NCI-H2227 (cell line): ENCODE results near the gene YARS1.

ENCODE experiments used
- DNase-seq: peaks from one replicate; lab custom pipeline; 2025; ENCODE audit not compliant: unreplicated experiment; lab: John Stamatoyannopoulos, UW

The YARS1 gene

DNA sequence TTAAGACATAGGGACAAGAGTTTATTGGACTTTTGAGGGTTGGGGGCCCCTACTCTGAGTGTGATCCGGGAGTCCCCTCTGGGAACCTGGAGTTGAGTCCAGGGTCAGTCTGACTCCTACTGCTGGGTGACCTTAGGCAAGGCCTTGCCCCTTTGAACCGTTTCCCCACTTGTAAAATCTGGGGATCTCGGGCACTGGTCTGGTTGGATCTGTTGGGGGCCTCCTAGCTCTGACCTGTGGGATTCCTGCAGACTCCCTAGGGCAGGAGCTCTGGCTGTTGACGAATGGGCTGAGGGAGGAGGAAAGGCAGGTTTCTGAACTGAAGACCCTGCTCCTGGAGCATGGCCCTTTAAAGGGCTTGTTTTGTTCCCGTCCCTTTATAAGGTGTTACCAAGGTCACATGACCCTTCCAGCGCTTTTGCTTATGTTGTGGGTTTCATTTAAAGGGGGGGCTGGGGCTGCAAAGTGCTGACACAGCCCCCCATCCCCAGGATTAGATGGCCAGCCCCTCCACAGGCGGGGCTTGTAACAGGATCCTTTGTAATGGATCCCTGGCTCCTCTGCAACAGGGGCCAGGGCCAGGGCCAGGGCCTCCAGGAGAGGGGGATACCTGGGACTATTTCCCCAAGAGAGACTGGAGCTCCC lies 50.7 kb downstream of the YARS1 start:
- DNase-seq, result no peak

DNA sequence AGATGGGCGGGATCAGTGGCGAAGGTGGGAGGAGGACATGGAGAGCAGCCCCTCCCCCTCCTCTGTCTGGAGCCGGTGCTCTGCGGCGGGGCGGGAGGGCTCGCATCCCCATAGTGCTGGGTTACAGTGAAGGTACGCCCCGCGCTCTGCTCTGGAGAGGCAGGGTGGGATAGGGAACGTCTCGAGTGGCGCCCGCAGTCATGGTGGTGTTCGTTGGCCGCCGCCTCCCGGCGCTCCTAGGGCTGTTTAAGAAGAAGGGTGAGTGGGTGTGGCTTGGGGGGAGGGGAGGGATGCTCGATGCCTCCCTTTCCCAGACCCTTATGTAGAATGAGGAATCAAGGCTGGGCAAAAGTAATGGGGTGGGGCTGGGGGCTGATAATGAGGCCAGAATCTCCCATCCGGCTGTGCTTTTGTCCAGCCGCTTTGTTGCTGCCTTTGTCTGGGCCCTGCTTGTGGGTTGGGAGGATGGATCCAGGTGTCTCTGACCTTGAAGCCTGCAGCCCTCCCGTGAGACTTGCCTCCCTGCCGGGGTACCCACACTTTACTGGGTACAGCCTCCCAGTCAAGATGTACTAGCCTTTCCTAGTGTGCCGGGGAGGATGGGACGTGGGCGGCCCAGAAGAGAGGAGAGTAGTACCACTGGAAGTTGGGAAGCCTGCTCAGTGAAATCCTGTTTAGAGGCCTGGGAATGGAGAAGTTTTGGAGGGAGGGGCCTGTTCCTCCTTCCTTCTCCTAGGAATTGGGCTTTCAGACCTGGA lies 51.4 kb downstream of the YARS1 start:
- DNase-seq, result peak; percentile 71

- DNase-seq, result peak; percentile 42
Observed at GRCh38 chr1:32764826-32765569, 52.2 kb downstream of the YARS1 start.

DNA sequence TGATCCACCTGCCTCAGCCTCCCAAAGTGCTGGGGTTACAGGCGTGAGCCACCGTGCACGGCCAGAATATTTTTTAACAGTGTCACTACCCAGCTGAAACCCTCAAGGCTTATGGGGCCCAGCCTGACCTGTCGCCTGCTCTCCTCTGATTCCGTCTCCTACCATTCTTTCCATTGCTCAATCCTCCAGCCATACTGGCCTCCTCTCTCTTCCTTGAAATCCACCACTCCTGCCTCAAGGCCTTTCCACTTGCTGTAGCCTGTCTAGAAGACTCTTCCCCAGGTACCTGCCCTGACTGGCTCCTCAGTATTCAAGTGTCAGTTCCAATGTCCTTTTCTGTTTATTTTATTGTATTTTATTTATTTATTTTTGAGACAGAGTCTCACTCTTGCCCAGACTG lies 53.9 kb downstream of the YARS1 start:
- DNase-seq, result no peak

DNA sequence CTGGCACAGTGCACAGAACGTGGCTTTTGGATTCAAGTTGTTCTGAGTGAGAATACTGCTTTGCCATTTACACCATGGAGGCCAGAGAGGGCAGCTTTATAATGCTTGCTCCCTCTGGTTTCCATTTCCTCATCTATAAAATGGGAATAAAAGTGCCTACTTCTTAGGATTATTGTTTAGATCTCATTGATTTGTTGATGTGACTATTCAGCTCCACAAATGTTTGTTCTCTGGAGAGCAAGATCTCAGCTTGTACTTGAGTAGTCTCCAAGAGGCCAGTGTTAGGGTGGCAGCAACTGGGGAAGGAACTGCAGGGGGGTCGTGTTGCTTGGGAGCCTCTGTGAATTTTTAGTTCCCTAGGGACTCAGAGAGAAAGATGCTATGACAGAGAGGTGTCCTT lies 55.2 kb downstream of the YARS1 start:
- DNase-seq, result no peak

DNA sequence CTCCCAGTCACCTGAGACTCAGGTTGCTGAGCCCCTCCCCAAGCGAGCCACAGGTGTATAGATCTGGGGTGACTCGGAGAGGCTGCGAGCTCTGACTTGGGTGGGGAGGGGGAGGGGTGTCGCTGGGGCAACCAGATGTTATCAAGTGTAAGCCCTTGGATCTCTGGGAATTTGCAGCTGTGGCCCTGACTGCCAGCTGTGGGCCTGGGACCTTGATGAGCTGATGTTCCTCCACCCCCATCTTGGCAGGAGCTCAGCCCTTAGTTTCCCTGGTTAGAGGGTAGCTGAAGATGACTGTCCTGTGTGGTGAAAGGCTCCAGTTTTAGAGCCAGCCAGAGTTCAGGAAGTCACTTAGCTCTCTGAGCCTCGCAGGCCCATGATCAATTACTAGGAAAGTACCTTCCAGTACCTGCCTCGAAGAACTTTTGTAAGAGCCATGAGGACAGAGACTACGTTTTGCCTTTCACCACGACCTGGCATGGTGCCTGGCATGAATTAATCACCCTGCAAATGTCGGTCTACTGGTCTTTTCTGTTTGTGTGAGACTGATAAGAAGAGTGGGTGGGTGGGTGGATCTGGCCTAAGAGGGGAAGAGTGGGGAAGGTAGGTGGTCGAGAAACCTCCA lies 55.8 kb downstream of the YARS1 start:
- no peak for DNase-seq

- no peak for DNase-seq
Observed at GRCh38 chr1:32759997-32760623, 57.0 kb downstream of the YARS1 start.

GRCh38 chr1:32759521-32759981 lies 57.6 kb downstream of the YARS1 start:
- DNase-seq, result no peak

DNA sequence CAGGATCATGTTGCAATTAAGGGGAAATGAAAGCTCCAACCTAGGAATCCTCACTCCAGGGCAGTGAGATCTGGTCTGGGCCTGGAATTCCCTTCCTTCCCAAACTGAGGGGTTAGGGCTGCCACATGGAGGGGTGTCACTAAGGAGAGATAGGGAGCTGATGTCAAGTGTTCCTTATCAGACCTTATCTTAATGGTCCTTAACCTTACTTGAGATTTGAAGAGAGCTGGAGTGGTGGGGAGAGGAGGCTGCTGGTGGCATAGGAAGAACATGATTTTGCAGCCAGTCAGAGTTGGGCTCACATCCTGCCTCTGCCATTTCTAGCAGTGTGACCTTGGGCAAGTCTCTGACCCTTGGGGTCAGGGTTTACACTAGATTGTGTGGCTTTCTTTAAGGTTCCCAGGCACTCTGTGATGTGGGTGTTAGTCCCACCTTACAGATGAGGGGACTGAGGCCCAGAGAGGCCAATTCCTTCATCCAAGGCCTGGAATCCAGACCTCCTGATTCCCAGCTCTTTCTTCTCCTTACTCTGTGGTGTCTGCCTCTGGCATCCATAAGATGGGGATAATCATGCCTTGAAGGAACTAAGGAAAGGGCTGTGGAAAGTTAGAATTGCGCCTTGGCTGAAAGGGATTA lies 58.2 kb downstream of the YARS1 start:
- DNase-seq, result no peak

DNA sequence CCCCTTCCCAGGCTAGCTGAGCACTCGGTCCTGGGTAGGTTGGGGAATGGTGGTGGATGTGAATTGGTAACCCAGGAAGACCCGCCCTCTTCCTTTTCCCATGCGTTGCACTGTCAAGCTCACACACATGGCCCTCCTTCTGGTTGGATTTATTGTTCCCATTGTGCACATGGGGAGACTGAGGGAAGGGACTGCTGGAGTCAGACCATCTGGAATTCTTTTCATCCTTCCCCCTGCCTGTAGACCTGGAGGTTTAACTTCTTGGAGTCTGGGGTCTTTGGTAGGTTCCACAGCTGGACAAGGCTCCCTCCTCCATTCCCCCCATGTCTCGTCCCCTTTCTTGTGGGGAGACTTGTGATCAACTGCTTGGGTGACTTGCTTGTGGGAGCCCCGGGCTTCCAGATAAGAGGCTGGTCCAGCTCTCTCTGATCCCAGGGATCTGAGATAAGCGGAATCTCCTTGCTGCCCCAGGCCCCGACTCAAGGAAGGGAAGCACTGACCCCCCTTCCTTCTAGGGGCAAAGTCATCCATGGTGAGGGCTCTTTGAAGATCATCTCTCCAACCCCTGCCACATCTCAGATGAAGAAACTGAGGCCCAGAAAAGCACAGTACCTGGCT lies 58.9 kb downstream of the YARS1 start:
- DNase-seq, result no peak

DNA sequence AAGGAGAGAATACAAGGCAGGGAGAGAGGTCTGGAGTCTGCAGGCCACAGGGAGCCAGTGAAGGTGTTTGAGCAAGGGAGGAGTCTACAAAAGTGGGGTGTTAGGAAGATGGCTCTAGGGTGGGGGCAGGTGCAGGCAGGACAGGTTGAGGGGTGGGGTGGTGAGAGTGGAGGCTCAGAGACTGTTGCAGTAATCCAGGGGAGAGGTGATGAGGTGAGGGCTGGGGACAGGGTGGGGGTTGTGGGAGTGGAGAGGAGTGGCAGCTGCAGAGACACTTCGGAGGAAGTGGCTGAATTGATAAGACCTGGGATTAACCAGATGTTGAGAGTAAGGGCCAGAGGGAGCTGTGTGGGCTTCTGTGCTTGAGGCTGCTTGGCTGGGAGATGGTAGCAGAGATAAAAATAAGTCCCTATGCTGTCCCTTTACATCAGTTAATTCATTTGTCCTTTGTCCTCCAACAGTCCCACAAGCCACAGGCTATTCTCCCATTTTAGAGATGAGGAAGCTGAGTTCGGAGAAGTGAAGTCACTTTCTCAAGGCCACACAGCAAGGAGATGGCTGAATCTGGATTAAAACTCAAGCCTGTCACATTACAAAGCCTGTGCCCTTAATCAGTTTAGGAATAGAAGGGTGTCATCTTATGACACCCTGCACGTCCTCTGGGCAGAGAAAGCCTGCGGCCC lies 59.8 kb downstream of the YARS1 start:
- DNase-seq, result no peak

DNA sequence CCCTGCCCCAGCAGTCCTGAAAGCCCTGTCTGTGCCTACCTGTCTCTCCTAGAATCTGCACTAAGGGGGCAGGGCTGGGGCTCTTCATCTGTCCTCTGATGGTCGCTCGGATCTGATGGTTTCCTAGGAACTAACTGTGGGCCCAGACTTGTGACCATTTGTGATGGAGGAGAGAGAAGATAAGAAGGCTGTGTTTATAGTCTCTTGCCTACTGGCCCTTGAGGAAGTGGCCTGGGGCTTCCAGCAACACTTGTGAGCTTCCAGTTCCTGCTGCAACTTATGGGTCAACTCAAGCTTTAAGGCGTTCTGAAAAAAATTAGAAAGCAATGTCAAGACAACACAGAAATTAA lies 61.4 kb downstream of the YARS1 start:
- no peak for DNase-seq

- DNase-seq, result no peak
Observed at GRCh38 chr1:32755098-32755809, 61.9 kb downstream of the YARS1 start.

DNA sequence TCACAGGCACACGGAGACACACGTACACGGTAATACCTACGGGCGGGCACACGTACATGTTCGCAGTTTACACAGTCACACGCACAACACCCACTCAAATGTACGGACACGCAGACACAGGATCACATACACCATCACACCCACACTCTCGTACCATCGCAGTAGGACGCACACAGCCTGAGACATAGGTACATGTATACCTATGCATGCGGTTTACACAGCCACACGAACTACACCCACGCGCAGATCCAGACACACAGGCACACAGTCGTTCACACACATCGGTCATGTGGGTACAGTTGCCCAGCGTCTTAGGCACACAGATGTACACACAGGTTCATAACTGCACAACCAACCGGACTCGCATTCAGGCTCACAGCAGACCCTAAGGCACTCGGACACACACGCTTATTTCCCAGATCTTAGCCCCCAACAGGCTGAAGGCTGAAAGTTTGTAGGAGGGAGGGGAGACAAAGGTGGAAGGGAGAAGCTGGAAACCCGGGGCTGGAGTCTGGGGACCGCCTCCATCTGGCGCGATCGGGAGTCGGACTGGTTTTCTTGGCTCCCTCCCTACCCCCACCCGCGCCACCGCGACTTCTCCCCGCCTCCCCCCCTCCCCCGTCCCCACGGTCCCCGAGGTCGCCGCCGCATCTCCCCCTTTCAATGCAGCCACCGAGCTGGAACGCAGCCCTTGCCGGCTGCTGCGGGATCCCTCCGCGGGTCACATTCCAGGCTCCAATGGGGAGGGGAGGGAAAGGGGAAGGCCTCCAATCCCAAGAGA lies 62.7 kb downstream of the YARS1 start:
- DNase-seq, result peak; percentile 69

DNA sequence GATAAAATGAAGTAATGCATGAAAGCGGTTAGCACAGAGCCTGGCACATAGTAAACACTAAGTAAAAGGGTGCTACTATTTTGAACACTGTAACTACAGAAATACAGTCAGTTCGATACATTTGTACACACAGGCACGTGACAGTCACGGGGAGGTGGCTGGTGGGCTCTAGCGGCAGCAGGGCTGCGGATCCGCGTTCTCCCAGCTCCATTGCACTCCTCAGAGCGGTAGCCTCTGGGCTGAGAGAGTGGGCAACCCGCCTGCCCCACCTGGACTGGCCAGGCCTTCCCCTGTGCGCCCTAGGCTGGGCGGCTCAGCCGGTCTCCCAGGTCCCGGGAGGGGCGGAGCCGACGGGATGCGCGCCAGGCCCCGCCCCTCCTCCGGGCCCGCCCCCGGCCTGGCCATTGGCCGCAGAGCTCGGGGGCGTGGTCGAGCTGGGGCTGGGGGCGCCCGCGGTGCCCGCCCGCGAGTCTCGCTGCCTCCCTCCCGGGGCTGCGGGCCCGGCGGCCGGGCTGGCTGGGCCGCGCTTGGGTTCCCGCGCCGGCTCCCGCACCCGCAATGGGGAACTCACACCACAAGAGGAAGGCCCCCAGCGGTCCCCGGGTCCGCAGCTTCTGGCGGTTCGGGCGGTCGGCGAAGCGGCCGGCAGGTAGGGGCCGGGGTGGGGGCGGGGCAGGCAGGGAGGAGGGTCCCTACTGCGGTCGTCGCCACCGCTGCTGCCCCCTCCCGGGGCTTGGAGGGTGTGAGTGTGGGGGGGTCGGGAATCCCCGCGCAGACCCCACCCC lies 63.4 kb downstream of the YARS1 start:
- DNase-seq, result peak; percentile 95

DNA sequence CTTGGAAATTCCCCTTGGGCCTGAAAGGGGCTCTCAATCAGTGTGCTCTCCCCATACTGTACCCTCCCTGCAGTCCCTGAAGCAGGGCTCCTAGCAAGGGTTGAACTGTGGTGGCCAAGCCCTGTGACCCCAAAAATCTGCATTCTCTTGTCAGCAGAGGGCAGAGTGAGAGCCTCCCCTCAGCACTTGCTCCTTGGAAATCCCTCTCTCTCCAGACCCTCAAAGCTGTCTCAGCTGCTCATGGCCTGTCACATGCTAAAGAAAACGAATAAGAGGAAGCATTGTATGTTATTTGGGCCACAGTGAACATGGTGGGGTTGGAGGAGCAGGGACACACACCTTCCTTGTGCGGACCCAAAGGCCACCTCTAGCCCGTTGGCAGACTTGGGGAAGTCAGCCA lies 67.4 kb downstream of the YARS1 start:
- no peak for DNase-seq

GRCh38 chr1:32749332-32749731 lies 67.8 kb downstream of the YARS1 start:
- DNase-seq, result no peak

DNA sequence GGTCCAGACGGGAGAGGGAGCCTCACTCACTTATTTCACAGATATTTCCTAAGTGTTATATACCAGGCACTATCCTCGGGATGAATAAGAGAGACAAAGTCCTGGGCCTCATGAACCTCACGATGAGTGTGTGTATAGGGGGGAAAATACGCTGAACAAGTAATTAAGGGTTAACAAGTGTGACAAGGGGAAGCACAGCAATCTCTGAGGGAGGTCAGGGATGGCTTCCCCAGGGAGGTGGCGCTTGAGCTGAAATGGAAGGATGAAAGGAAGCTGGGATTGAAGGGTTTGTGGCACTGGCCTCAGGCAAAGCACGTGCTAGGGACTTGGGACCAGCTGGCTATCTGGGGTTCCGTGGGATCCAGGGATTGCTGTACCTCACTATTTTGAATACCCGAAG lies 68.2 kb downstream of the YARS1 start:
- DNase-seq, result no peak
